Fibroblast of pulmonary artery (primary cell): ENCODE results near the gene TGM2.

Experiments used
- DNase-seq: peaks from one replicate; pipeline ENCODE4 v3.0.0-alpha.2; 2010; ENCODE audit warnings: low read depth
- H3K4me3 ChIP-seq: replicated peaks from 2 replicates; pipeline ENCODE4 v1.5.1; 2011; ENCODE audit warnings: low read depth, mild to moderate bottlenecking, control low read depth, low read length, moderate library complexity
- CTCF ChIP-seq: IDR thresholded peaks from 2 replicates; pipeline ENCODE4 v1.5.1; 2011; ENCODE audit warnings: mild to moderate bottlenecking, control low read depth, low read length, inconsistent platforms; ENCODE audit errors: missing control alignments

The TGM2 gene

GRCh38 chr20:38155811-38156210 lies 9.3 kb downstream of the TGM2 start:
- no peak for TF ChIP-seq CTCF
- DNase-seq, result no peak

GRCh38 chr20:38153401-38153800 lies 11.7 kb downstream of the TGM2 start:
- no peak for DNase-seq
- TF ChIP-seq CTCF, result no peak
- no peak overlapping the region for H3K4me3 ChIP-seq

More at GRCh38 chr20:38155811-38156210, 9.3 kb downstream of the TGM2 start:
- H3K4me3 ChIP-seq, result no peak overlapping the region

- TF ChIP-seq CTCF, result no peak
- DNase-seq, result peak; percentile 51
- no peak overlapping the region for H3K4me3 ChIP-seq
These were observed 12.3 kb downstream of the TGM2 start for GRCh38 chr20:38152621-38153221.

DNA sequence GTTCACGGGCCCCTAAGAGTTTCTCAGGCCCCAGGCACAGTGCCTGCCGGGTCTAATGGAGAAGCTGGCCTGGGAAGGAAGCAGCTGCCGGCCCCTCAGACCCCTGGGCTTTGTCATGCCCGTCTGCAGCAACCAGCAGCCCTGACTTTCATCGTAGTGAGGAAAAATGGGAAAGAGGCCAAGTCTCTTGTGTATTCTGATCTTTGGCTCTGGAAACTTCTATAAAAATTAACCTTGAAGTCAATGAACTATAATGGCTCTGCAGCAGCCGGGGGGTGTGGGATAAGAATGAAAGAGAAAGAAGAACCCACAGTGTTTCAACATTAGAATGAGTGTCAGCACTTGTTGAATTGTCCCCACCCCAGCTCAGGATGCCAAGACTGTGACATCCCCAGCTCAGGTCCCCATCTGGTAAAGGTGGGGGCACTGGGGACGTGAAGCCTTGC lies 12.9 kb downstream of the TGM2 start:
- H3K4me3 ChIP-seq, result no peak overlapping the region
- peak; percentile 70 for DNase-seq

DNA sequence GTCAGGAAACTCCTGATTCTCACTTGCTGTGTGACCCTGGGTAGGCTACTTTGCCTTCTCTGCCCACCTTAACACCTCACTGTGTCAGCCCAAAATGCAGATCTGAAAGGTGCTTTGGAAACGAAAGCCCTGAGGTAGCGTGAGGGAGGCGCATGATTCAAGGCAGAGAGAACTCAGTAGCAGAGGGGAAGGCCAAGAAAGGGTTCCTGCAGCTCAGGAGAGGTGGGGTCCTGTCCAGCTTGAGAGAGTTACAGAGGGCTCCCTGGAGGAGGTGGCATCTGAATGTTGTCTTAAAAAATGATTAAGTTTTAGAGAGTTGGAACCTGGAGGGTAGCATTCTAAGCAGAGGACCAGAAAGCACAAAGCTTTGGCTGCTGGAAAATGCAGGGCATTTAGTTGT lies 13.6 kb downstream of the TGM2 start:
- no peak for DNase-seq
- TF ChIP-seq CTCF, result no peak
- no peak overlapping the region for H3K4me3 ChIP-seq

More for the DNA sequence above, 12.9 kb downstream of the TGM2 start:
- no peak for TF ChIP-seq CTCF

GRCh38 chr20:38150335-38151170 lies 14.5 kb downstream of the TGM2 start:
- DNase-seq, result no peak
- no peak for TF ChIP-seq CTCF
- no peak overlapping the region for H3K4me3 ChIP-seq
